GM18520 (cell line): Measurements from ENCODE around the gene SSUH2.

Source experiments
- ATAC-seq: cut with Tn5 transposase; IDR thresholded peaks from one replicate; pipeline ENCODE4 v1.9.1; 2021; ENCODE audit not compliant: unreplicated experiment

The SSUH2 gene

GRCh38 chr3:8618950-8619349, 25.6 kb downstream of the SSUH2 start:
- no peak for ATAC-seq

GRCh38 chr3:8617921-8618320, 26.7 kb downstream of the SSUH2 start:
- ATAC-seq: no peak

GRCh38 chr3:8610951-8611350, 33.6 kb downstream of the SSUH2 start:
- no peak for ATAC-seq

DNA sequence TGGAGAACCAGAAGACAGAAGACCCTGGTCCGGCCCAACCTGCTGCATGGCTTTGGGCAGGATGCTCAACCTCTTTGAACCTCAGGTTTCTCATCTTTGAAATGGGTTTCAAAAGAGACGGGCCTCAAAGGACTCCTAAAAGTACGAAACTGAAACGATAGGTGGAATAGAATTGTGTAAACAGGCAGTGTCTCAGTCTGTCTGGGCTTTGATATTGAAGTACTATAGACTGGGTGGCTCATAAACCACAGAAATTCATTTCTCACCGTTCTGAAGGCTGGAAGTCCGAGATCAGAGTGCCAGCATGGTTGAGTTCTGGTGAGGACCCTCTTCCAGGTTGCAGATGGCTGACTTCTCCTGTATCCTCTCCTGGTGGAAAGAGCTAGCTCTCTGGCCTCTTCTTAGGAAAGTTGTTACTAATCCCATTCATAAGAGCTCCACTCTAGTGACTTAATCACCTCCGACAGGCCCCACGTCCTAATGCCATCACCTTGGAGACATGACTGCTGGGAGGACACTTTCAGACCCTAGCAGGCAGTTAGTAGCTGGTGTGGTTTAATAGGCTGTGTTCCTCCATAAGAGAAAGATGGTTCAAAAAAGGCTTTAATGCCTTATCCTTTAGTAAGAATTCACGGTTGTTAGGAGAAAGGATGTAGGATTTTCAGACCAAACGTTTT, 35.7 kb downstream of the SSUH2 start:
- no peak for ATAC-seq

DNA sequence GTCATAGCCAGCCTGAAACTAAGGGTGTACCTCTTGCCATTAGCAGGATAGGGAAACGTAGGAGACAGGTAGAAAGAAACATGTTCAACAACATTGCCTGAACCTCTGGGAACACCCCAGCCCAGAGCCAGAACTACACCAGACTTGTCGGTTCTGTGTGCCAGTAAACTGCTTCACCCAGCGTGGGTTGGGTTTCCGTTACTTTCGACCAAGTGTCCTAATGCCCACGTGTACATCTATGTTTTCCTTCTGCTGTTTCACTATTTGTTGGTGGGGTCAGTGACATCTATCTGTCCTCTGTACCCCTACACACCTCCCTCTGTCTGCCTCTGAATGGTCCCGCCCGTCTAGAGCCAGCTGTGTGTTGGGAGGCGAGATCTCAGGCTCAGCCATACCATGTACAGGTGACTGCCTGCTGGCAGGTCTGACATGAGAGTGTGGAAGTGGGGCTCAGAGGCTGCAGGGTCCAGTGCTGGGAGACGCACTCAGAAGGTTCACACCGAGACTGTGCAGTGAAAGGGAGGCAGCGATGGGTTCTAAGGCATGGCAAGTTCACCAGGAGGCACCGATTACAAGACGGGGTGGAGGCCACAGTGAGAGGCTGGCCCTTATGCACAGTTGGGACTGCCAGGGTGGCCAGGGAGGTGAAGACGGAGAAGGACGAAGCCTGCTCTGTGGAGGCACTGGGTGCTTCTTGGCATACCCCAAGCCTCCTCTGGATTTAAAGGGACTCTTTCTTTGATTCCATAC, 36.4 kb downstream of the SSUH2 start:
- ATAC-seq: no peak

DNA sequence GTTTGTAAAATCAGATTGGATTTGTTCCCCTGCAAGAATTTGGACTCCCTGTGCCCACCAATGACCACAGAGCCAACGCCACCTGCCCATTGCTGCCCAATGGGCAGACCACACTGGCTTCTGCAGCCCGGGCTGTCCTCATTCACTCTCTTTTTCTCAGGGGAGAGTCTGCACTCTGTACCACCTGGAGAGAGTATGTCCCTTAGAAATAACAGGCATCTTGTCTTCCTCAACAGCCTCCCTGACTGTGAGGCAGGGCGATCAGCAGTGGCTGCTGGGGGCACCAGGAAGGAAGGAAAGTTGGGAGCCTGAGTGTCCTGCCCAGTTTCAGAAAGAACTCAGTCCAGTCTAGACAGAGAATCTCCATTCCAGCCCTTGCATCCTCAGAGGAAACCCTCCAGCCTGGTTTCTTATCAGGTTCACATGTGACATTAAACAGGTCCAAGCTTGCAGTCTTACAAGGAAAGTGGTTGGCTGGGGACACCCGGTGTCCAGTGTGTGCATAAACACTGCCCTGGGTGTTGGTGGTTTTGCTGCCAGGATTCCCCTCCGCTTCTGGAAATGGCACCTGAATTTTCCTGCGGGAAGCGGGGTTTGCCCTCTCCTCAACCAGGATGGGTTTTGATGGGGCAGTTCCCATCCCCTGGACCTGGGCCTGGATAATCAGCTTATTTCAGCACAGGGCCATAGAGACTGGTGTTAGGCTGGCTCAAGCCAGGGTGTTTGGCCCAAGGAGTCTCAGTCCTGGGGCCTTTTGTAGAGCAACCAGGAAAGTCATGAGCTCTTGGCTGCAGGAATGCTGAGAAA, 37.2 kb downstream of the SSUH2 start:
- no peak for ATAC-seq

DNA sequence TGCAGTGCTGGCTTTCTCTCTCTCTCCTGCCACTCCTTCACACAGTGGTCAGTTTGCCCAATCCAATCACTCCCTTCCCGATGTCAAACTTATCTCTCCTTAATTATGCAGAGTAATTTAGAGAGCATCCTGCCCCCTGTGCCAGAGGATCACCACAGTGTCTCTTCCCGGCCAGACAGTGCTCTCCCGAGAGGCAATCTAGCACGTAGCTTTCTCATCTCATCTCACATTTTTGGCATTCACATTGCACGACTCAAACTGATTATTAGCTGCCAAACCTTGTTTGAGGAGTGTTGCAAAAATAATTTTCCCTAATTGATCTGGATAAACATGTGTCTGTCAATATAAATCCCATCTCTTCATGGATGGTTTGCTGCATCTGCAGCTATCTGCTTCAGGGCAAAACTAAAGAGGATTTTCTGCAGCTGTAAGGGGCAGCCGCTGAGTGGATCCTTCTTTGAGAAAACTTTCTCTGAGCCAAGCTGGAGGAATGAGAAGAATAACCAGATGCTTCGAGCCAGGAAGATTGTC, 37.8 kb downstream of the SSUH2 start:
- no peak for ATAC-seq

DNA sequence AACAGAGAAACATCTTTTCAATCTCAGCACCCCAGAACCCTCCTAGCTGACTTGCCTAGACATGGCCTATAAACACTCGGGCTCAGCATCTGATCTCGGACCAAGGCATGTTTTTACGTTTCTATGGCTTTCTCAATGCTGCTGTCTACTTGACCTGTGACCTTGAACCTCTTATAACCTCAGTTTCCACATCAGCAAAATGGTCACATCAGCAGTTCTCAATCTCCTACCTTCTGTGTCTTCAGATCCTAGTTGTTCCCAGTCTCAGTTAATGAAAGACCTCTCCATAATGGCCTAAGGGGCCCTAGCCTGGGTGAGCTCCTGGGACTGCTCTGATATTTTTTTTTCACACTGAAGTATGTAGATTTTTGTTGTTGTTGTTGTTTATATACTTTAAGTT, 39.6 kb downstream of the SSUH2 start:
- no peak for ATAC-seq

GRCh38 chr3:8604006-8604405, 40.6 kb downstream of the SSUH2 start:
- no peak for ATAC-seq

- no peak for ATAC-seq
Observed at GRCh38 chr3:8603115-8603710, 41.4 kb downstream of the SSUH2 start.

GRCh38 chr3:8600457-8600856, 44.1 kb downstream of the SSUH2 start:
- no peak for ATAC-seq

DNA sequence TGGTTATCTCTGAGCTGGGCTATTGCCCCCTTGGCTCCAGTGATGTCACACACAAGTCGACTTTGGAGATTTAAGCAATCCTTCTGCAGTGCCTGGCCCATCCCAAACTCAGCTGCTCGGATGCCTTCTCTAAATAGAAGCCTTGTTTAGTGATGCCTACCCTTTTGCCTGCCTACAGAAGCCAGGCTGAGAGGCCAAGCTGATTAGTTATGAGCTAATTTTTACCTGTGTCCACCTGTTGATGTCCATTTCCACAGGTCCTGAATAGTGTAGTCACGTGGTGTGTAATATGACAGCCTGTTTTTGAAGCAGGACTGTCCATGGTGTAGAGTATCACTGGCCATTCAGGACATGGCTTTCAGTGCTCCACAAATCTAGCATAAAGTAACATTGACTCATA, 45.5 kb downstream of the SSUH2 start:
- ATAC-seq: no peak

- ATAC-seq: no peak
Observed at GRCh38 chr3:8597219-8597853, 47.3 kb downstream of the SSUH2 start.

DNA sequence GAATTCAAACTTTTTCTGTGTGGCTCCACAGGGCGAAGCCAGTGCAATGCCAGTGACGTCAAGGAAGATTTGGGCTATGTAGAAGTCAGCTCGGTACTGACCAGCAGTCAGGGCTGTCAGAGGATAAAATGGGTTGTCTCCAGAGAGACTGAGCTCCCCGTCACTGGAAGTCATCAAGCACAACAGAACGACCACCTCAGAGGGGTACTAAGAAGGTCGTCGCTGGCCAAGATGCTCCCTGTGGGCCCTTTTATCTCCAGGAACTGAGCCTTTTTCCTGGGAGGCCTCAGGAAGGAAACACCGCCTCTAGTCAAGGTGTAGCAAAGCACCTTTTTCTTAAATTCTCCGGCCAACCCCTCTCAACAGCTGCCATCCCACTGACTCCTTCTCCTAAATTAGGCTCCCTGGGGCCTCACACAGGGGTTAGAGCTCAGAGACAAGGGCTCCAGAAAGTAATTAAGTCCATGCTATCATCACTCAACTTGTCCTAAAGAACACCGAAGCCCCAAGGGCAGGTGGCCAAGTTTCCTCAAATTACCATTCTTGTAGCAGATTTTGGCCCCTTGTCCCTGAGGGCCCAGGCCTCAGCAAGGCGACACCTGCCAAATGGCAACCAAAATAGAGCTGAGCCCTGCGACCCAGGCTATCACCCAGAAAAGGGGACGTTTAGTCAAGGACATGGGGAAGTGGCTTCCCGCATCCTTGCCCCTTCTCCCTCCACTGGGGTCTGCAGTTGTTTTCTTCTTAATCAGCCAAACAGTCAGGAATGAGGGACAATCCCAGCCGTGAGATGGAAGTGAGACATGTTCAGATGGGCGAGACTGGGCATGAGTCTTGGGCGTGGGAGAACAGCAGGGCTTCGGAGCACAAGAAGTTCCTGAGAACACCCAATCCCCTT, 48.0 kb downstream of the SSUH2 start:
- ATAC-seq: no peak

DNA sequence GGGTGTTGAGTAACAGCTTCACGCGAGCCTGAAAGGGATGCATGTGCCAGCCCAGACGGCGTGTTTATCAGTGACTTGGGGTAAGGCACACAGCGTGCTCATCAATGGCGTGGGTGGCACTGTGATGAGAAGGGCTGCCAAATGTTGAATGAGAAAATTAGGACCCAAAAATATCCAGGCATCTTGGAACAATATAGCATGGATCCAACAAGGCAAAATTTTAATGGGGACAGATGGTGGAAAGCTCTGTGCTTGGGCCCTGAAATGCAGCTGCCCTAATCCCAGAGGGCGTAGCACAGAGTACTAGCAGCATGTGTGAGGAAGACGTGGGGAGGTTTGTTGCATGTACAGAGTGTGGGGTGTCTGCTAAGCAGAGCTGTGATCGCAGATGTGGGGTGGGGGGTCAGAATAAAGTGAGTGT, 48.9 kb downstream of the SSUH2 start:
- no peak for ATAC-seq

GRCh38 chr3:8595252-8595651, 49.3 kb downstream of the SSUH2 start:
- no peak for ATAC-seq

DNA sequence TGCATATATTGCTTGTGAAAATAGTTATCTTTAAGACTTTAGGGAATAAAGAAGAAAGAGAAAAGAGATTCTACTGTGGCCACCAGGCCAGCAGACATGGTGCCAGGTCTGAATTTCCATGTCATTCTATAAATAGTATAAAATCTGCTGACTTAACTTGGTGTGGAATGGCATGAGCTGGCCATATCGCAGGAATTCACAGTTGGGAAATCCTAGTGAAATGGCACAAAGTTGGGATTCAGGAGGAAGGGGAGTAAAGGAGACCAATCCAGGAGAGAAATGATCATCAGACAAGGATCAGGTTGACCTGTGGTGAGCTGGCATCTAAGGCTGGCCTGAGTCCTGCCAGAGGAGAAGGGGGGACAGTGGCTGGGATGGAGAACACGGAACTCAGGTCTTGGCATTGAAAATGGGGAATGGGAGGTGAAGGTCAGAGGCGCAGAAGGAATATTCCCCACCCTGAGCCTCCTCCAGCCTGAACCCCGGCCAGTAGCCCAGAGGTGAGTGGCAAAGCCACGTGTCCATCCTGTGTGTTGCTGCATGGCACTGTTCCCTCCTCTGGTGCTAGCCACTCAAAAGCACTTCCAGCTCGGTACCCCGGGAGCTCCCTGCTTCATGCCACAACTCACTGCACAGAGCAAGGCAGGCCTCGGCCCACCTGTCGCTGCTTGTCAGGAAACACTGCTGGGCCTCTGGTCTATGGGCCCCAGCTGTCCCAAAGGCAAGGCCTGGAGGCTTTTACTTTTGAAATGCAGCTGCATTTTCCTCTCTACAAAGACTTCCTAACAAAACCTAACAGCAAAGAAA, 51.4 kb downstream of the SSUH2 start:
- no peak for ATAC-seq

DNA sequence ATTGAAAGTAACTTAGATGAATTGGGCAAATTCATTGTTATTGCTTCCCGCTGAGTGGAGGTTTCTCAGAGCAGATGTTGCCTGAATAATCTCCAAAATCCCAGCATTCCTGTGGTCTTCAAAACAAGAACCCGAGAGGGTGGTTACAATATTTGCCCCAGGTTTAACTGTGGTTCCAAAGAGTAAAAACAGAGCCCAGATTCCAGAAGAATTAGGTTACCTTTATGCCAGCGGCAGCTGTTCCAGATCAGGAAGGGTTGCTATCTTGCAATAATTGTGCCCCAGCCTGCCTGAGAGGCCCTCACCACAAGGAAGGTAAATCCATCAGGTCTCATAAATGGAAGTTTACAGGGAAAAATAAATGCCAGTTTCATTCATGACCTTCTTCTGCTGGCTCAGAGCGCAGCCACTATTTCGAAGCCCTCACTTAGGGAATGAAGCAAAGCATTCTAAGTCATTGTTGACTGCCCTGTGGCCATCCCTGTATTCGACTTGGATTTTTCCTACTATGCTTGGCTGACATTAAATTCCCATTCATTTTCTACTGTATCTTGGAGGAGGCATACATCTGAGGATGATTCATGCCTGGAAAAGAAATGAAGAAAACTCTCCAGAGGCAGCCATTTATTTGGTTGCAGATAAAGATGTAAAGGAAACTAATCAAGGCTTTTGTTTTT, 54.6 kb downstream of the SSUH2 start:
- ATAC-seq: no peak
